H1 (cell line): ENCODE data around the gene LY86. TPM values are rescaled to one million over a fixed set of nuclear protein-coding genes. Genes with fewer than 3 reads are reported as not detected.

ENCODE experiments used
- polyA plus RNA-seq, 7 experiments: library from polyadenylated mRNA; depleted of rRNA in 3 of 7; stranded (reverse) in 5 of 7; unstranded in 2 of 7; fragments of >200 nt in 5 of 7; fragments of 200-250 nt in 2 of 7; gene quantifications; 1 replicate in 5 of 7; 2 replicates in 1 of 7; 4 replicates in 1 of 7; pipeline versions ENCODE4 v1.2.1 to v1.2.3, GENCODE V29; 2011 to 2013; ENCODE audit warnings: missing spikeins in 2 of 7, mixed read lengths in 2 of 7
- total RNA-seq: library from RNA; stranded (reverse); fragmentation: NEBNext Ultra II Directional; extraction: Animal tissue kit (Norgen Biotek cat#: 25700); gene quantifications from 2 replicates; pipeline ENCODE4 v1.2.1, GENCODE V29; 2021
- TF ChIP-seq, protein P1 (sequence below): fragments of 300-600 bp; sonication (generic); IDR thresholded peaks from 2 replicates; pipeline ENCODE4 v1.7.1; 2012; ENCODE audit warnings: low read length, moderate library complexity, mild to moderate bottlenecking, inconsistent platforms; ENCODE audit not compliant: insufficient replicate concordance

Gene LY86
- total and polyA plus RNA-seq, 2 of the 8 experiments (the other 6 are each of a cell fraction or from before 2014, with no cell fraction given) = not detected

DNA sequence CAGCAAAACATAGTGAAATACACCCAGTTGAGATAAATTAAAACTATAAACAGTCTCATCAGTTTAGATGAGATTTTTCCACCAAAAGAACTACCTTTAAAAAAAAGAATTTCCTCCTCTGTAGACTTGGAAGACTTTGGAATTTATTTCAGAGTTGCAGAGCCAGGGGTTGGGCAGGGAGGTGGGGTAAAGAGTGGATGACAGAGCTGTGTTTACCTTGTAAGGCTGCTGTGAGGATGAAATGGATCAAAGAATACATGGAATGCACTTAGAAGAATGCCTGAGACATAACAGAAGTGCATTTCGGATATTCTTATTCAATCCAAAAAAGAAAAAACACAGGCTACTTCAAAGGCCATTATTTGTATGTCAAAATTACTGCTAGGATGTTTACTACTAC lies 6.4 kb upstream of the LY86 start (continued):
- TF ChIP-seq, protein P1, sequence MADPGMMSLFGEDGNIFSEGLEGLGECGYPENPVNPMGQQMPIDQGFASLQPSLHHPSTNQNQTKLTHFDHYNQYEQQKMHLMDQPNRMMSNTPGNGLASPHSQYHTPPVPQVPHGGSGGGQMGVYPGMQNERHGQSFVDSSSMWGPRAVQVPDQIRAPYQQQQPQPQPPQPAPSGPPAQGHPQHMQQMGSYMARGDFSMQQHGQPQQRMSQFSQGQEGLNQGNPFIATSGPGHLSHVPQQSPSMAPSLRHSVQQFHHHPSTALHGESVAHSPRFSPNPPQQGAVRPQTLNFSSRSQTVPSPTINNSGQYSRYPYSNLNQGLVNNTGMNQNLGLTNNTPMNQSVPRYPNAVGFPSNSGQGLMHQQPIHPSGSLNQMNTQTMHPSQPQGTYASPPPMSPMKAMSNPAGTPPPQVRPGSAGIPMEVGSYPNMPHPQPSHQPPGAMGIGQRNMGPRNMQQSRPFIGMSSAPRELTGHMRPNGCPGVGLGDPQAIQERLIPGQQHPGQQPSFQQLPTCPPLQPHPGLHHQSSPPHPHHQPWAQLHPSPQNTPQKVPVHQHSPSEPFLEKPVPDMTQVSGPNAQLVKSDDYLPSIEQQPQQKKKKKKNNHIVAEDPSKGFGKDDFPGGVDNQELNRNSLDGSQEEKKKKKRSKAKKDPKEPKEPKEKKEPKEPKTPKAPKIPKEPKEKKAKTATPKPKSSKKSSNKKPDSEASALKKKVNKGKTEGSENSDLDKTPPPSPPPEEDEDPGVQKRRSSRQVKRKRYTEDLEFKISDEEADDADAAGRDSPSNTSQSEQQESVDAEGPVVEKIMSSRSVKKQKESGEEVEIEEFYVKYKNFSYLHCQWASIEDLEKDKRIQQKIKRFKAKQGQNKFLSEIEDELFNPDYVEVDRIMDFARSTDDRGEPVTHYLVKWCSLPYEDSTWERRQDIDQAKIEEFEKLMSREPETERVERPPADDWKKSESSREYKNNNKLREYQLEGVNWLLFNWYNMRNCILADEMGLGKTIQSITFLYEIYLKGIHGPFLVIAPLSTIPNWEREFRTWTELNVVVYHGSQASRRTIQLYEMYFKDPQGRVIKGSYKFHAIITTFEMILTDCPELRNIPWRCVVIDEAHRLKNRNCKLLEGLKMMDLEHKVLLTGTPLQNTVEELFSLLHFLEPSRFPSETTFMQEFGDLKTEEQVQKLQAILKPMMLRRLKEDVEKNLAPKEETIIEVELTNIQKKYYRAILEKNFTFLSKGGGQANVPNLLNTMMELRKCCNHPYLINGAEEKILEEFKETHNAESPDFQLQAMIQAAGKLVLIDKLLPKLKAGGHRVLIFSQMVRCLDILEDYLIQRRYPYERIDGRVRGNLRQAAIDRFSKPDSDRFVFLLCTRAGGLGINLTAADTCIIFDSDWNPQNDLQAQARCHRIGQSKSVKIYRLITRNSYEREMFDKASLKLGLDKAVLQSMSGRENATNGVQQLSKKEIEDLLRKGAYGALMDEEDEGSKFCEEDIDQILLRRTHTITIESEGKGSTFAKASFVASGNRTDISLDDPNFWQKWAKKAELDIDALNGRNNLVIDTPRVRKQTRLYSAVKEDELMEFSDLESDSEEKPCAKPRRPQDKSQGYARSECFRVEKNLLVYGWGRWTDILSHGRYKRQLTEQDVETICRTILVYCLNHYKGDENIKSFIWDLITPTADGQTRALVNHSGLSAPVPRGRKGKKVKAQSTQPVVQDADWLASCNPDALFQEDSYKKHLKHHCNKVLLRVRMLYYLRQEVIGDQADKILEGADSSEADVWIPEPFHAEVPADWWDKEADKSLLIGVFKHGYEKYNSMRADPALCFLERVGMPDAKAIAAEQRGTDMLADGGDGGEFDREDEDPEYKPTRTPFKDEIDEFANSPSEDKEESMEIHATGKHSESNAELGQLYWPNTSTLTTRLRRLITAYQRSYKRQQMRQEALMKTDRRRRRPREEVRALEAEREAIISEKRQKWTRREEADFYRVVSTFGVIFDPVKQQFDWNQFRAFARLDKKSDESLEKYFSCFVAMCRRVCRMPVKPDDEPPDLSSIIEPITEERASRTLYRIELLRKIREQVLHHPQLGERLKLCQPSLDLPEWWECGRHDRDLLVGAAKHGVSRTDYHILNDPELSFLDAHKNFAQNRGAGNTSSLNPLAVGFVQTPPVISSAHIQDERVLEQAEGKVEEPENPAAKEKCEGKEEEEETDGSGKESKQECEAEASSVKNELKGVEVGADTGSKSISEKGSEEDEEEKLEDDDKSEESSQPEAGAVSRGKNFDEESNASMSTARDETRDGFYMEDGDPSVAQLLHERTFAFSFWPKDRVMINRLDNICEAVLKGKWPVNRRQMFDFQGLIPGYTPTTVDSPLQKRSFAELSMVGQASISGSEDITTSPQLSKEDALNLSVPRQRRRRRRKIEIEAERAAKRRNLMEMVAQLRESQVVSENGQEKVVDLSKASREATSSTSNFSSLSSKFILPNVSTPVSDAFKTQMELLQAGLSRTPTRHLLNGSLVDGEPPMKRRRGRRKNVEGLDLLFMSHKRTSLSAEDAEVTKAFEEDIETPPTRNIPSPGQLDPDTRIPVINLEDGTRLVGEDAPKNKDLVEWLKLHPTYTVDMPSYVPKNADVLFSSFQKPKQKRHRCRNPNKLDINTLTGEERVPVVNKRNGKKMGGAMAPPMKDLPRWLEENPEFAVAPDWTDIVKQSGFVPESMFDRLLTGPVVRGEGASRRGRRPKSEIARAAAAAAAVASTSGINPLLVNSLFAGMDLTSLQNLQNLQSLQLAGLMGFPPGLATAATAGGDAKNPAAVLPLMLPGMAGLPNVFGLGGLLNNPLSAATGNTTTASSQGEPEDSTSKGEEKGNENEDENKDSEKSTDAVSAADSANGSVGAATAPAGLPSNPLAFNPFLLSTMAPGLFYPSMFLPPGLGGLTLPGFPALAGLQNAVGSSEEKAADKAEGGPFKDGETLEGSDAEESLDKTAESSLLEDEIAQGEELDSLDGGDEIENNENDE = no peak
